Measurements from ENCODE around the gene IER5L.
"Not testable (repeated sequence)": the region's sequence is repeated elsewhere in the genome, so short reads cannot be mapped to it uniquely, and the experiment has no call there.

IER5L gene

GRCh38 chr9:129178568-129179382, 714 bp upstream of the IER5L start:
- no peak for DNase-seq

- no peak for DNase-seq
Observed at GRCh38 chr9:129177443-129177790, 644 bp downstream of the IER5L start.

GRCh38 chr9:129176701-129177442, 1.2 kb downstream of the IER5L start:
- DNase-seq = no peak

- DNase-seq = peak; percentile 10
Observed at GRCh38 chr9:129175825-129176633, 2.0 kb downstream of the IER5L start.

- no peak for DNase-seq
Observed at GRCh38 chr9:129175515-129175824, 2.6 kb downstream of the IER5L start.

GRCh38 chr9:129174724-129175514, 3.1 kb downstream of the IER5L start:
- DNase-seq = peak; percentile 43

- DNase-seq = peak; percentile 60
Observed at GRCh38 chr9:129174102-129174723, 3.8 kb downstream of the IER5L start.

- DNase-seq = no peak
Observed at GRCh38 chr9:129173296-129174101, 4.6 kb downstream of the IER5L start.

- no peak for DNase-seq
Observed at GRCh38 chr9:129172816-129173215, 5.2 kb downstream of the IER5L start.

GRCh38 chr9:129171993-129172751, 5.9 kb downstream of the IER5L start:
- DNase-seq = no peak

GRCh38 chr9:129170229-129170628, 7.8 kb downstream of the IER5L start:
- DNase-seq = no peak

GRCh38 chr9:129166623-129167557, 11.2 kb downstream of the IER5L start:
- no peak for DNase-seq

- DNase-seq = no peak
Observed at GRCh38 chr9:129165198-129165597, 12.9 kb downstream of the IER5L start.

- no peak for DNase-seq
Observed at GRCh38 chr9:129164246-129164930, 13.7 kb downstream of the IER5L start.

- DNase-seq = no peak
Observed at GRCh38 chr9:129163753-129164152, 14.3 kb downstream of the IER5L start.

- not testable (repeated sequence) for DNase-seq
Observed at GRCh38 chr9:129163198-129163670, 14.8 kb downstream of the IER5L start.

- DNase-seq = no peak
Observed at GRCh38 chr9:129162497-129163197, 15.4 kb downstream of the IER5L start.

GRCh38 chr9:129161534-129161837, 16.6 kb downstream of the IER5L start:
- no peak for DNase-seq

Measured in NCI-H1694 treated with DMSO at 0.1 percent for 48 hours (cell line).